GM23338 (cell line): ENCODE results near the gene TTC16.

Experiments used
- CREB1 ChIP-seq: fragments of 250-450 bp; sonication (Bioruptor Pico); IDR thresholded peaks from 2 replicates; pipeline ENCODE4 v1.5.0; 2020; ENCODE audit warnings: low read depth, mild to moderate bottlenecking, moderate library complexity
- EZH2 ChIP-seq: fragments of 200-600 bp; sonication (generic); IDR thresholded peaks from one replicate; pipeline ENCODE4 v1.8.0; 2017; ENCODE audit warnings: antibody characterized with exemption, mild to moderate bottlenecking, low read depth; ENCODE audit not compliant: unreplicated experiment
- EZH2phosphoT487 ChIP-seq: fragments of 200-600 bp; sonication (generic); IDR thresholded peaks from one replicate; pipeline ENCODE4 v1.8.1; 2018; ENCODE audit warnings: antibody characterized with exemption; ENCODE audit not compliant: unreplicated experiment
- JUNB ChIP-seq: IDR thresholded peaks from one replicate; pipeline ENCODE4 v1.6.1; 2016; ENCODE audit warnings: antibody characterized with exemption; ENCODE audit not compliant: unreplicated experiment
- NANOG ChIP-seq: IDR thresholded peaks from 2 replicates; pipeline ENCODE4 v1.6.1; 2016; ENCODE audit warnings: antibody characterized with exemption, borderline replicate concordance
- POLR2AphosphoS5 ChIP-seq: IDR thresholded peaks from 2 replicates; pipeline ENCODE4 v1.6.1; 2016; ENCODE audit warnings: antibody characterized with exemption, low read depth
- TF ChIP-seq, protein P1 (sequence below), 2 experiments: fragments of 200-600 bp in 1 of 2; sonication (generic) in 1 of 2; conservative IDR thresholded peaks; 2 replicates each; pipeline versions ENCODE4 v1.5.1 to v1.6.1; 2016 to 2017; ENCODE audit warnings: antibody characterized with exemption in 2 of 2, low read depth in 2 of 2, mild to moderate bottlenecking in 2 of 2, moderate library complexity in 1 of 2
- TF ChIP-seq, protein P2 (sequence below): fragments of 250-450 bp; sonication (Bioruptor Pico); IDR thresholded peaks from 2 replicates; pipeline ENCODE4 v1.5.0; 2020; ENCODE audit warnings: mild to moderate bottlenecking, moderate library complexity
- TF ChIP-seq, protein P3 (sequence below): IDR thresholded peaks from one replicate; pipeline ENCODE4 v1.6.1; 2018; ENCODE audit warnings: antibody characterized with exemption; ENCODE audit not compliant: unreplicated experiment

DNA sequence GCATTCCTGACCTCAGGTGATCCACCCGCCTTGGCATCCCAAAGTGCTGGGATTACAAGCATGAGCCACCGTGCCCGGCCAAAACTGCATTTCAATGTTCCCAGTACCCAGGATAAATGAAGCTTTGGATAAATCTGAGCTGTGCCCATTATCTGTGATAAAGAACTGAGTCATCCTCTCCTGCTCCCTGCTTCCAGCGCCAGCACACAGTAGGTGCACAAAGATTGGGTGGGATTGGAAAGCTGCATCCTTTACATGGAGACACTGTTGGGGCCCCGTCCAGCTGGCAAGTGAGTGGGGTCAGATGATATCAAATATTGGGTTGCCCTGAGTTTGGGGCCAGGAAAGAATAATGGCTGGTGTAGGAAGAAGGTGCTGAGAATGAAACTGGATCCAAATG, 45.2 kb downstream of the TTC16 start:
- TF ChIP-seq EZH2: no peak
- TF ChIP-seq, protein P1, sequence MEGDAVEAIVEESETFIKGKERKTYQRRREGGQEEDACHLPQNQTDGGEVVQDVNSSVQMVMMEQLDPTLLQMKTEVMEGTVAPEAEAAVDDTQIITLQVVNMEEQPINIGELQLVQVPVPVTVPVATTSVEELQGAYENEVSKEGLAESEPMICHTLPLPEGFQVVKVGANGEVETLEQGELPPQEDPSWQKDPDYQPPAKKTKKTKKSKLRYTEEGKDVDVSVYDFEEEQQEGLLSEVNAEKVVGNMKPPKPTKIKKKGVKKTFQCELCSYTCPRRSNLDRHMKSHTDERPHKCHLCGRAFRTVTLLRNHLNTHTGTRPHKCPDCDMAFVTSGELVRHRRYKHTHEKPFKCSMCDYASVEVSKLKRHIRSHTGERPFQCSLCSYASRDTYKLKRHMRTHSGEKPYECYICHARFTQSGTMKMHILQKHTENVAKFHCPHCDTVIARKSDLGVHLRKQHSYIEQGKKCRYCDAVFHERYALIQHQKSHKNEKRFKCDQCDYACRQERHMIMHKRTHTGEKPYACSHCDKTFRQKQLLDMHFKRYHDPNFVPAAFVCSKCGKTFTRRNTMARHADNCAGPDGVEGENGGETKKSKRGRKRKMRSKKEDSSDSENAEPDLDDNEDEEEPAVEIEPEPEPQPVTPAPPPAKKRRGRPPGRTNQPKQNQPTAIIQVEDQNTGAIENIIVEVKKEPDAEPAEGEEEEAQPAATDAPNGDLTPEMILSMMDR (conservative IDR thresholded peaks at IDR 0.05; ENCODE audit: low read depth in 2 of 2): no peak
- no peak for TF ChIP-seq POLR2AphosphoS5
- TF ChIP-seq, protein P2, sequence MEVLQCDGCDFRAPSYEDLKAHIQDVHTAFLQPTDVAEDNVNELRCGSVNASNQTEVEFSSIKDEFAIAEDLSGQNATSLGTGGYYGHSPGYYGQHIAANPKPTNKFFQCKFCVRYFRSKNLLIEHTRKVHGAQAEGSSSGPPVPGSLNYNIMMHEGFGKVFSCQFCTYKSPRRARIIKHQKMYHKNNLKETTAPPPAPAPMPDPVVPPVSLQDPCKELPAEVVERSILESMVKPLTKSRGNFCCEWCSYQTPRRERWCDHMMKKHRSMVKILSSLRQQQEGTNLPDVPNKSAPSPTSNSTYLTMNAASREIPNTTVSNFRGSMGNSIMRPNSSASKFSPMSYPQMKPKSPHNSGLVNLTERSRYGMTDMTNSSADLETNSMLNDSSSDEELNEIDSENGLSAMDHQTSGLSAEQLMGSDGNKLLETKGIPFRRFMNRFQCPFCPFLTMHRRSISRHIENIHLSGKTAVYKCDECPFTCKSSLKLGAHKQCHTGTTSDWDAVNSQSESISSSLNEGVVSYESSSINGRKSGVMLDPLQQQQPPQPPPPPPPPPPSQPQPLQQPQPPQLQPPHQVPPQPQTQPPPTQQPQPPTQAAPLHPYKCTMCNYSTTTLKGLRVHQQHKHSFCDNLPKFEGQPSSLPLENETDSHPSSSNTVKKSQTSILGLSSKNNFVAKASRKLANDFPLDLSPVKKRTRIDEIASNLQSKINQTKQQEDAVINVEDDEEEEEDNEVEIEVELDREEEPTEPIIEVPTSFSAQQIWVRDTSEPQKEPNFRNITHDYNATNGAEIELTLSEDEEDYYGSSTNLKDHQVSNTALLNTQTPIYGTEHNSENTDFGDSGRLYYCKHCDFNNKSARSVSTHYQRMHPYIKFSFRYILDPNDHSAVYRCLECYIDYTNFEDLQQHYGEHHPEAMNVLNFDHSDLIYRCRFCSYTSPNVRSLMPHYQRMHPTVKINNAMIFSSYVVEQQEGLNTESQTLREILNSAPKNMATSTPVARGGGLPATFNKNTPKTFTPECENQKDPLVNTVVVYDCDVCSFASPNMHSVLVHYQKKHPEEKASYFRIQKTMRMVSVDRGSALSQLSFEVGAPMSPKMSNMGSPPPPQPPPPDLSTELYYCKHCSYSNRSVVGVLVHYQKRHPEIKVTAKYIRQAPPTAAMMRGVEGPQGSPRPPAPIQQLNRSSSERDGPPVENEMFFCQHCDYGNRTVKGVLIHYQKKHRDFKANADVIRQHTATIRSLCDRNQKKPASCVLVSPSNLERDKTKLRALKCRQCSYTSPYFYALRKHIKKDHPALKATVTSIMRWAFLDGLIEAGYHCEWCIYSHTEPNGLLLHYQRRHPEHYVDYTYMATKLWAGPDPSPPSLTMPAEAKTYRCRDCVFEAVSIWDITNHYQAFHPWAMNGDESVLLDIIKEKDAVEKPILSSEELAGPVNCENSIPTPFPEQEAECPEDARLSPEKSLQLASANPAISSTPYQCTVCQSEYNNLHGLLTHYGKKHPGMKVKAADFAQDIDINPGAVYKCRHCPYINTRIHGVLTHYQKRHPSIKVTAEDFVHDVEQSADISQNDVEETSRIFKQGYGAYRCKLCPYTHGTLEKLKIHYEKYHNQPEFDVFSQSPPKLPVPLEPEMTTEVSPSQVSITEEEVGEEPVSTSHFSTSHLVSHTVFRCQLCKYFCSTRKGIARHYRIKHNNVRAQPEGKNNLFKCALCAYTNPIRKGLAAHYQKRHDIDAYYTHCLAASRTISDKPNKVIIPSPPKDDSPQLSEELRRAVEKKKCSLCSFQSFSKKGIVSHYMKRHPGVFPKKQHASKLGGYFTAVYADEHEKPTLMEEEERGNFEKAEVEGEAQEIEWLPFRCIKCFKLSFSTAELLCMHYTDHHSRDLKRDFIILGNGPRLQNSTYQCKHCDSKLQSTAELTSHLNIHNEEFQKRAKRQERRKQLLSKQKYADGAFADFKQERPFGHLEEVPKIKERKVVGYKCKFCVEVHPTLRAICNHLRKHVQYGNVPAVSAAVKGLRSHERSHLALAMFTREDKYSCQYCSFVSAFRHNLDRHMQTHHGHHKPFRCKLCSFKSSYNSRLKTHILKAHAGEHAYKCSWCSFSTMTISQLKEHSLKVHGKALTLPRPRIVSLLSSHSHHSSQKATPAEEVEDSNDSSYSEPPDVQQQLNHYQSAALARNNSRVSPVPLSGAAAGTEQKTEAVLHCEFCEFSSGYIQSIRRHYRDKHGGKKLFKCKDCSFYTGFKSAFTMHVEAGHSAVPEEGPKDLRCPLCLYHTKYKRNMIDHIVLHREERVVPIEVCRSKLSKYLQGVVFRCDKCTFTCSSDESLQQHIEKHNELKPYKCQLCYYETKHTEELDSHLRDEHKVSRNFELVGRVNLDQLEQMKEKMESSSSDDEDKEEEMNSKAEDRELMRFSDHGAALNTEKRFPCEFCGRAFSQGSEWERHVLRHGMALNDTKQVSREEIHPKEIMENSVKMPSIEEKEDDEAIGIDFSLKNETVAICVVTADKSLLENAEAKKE (CRISPR knock-in tag): no peak
- TF ChIP-seq JUNB: no peak
- TF ChIP-seq, protein P3, sequence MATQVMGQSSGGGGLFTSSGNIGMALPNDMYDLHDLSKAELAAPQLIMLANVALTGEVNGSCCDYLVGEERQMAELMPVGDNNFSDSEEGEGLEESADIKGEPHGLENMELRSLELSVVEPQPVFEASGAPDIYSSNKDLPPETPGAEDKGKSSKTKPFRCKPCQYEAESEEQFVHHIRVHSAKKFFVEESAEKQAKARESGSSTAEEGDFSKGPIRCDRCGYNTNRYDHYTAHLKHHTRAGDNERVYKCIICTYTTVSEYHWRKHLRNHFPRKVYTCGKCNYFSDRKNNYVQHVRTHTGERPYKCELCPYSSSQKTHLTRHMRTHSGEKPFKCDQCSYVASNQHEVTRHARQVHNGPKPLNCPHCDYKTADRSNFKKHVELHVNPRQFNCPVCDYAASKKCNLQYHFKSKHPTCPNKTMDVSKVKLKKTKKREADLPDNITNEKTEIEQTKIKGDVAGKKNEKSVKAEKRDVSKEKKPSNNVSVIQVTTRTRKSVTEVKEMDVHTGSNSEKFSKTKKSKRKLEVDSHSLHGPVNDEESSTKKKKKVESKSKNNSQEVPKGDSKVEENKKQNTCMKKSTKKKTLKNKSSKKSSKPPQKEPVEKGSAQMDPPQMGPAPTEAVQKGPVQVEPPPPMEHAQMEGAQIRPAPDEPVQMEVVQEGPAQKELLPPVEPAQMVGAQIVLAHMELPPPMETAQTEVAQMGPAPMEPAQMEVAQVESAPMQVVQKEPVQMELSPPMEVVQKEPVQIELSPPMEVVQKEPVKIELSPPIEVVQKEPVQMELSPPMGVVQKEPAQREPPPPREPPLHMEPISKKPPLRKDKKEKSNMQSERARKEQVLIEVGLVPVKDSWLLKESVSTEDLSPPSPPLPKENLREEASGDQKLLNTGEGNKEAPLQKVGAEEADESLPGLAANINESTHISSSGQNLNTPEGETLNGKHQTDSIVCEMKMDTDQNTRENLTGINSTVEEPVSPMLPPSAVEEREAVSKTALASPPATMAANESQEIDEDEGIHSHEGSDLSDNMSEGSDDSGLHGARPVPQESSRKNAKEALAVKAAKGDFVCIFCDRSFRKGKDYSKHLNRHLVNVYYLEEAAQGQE: no peak
- TF ChIP-seq CREB1 (CRISPR knock-in tag): no peak
- no peak for TF ChIP-seq EZH2phosphoT487
- no peak for TF ChIP-seq NANOG
